GOT3 (cell line): ENCODE results near the gene ACAT2.
"Not testable (repeated sequence)": the region's sequence is repeated elsewhere in the genome, so short reads cannot be mapped to it uniquely, and the experiment has no call there.

Source experiments
- DNase-seq: peaks from one replicate; lab custom pipeline; 2025; ENCODE audit warnings: mixed read lengths; lab: John Stamatoyannopoulos, UW

ACAT2 gene

DNA sequence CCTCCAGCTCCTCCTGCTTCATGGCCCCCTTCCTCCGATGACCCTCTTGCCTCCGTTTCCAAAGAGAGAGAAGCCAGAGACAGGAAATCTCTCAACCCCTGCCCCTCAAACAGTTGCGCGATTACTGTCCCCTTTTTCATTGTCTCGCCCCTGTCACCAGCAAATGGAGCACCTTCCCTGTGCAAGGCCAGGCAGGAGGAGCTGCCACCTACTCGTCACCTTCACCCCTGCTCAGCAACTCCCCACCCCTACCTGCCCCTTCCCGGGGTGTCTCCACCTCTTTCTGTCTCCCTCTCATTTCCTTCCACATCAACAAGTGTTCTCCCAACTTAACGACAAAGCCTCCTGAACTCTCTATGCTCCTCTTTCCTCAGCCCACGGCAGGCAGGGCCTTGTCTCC lies 51.9 kb downstream of the ACAT2 start:
- no peak for DNase-seq

DNA sequence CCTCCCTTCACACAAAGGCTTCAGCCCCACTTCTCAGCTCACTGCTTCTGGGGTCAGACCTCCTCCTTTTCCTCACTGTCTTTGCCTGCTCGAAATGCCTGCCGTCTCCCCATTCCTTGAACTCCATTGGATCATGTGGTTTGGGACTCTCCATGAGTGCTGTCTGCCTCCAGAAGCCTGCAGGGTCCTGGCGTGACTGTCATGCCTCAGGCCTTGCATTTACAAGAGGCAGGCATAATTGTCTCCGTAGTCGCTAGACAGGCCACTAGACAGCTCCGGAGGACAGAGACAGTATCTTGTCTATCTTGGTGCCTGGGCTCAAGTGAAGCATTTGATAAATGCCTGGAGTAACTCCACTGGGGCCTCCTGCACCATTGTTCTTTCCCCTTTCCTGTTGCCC lies 53.6 kb downstream of the ACAT2 start:
- DNase-seq = no peak

DNA sequence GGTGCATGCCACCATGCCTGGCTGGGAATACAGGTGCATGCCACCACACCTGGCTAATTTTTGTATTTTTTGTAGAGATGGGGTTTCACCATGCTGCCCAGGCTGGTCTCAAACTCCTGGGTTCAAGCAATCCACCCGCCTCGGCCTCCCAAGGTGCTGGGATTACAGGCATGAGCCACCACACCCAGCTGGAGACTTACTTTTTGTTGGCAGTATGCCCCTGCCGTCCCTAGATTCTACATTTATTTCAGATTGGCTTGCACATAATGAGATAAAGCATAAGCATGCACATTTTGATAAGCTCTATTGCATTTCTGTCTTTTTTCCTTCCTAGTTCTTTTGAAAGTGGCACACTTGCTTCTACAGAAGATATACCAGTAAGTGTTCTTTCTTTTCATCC lies 54.9 kb downstream of the ACAT2 start:
- DNase-seq = not testable (repeated sequence)

DNA sequence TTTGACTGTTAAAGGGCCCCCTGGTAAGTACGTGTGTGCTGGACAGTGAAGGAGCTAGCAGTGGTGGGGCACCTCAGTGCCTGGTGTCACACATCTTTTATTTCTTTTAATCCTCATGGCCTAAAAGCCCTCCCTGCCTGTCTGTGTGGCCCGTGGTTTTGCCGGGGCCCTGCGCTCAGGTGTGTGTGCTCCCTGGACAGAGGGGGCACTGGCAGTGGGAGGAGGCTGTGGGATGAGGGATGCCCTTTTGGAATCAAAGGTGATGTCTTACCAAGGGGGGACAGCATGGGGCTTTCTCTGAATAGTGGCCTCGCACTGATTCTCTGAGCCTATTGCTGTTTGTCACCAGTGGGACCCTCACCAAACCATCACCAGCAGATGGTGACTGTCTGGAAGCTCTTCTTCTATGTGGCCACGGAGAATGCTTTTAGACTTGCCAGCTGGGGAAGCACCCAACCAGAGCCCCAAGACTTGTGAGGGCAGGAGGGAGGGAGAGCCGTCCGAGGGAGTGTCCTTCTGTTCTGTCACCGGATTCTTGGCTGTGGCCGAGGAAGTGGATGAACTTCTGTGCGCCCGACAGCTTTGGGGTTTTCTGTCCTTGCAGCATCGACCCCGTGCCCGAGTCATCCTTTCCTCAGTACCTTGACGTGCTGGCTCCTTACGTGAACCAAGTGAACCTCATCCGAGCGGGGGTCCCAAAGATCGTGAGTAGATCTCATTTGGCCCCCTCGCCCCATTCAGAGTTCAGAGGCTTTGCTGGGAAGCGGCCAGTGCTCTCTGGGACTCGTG lies 56.3 kb downstream of the ACAT2 start:
- DNase-seq = no peak

GRCh38 chr6:159819098-159819497 lies 57.3 kb downstream of the ACAT2 start:
- no peak for DNase-seq

GRCh38 chr6:159819932-159820640 lies 58.2 kb downstream of the ACAT2 start:
- DNase-seq = no peak

- DNase-seq = no peak
Measured at GRCh38 chr6:159821122-159821521, 59.3 kb downstream of the ACAT2 start.

GRCh38 chr6:159821726-159822125 lies 59.9 kb downstream of the ACAT2 start:
- no peak for DNase-seq

- no peak for DNase-seq
Measured at GRCh38 chr6:159823953-159824352, 62.1 kb downstream of the ACAT2 start.

- not testable (repeated sequence) for DNase-seq
Measured at GRCh38 chr6:159824690-159825089, 62.8 kb downstream of the ACAT2 start.

DNA sequence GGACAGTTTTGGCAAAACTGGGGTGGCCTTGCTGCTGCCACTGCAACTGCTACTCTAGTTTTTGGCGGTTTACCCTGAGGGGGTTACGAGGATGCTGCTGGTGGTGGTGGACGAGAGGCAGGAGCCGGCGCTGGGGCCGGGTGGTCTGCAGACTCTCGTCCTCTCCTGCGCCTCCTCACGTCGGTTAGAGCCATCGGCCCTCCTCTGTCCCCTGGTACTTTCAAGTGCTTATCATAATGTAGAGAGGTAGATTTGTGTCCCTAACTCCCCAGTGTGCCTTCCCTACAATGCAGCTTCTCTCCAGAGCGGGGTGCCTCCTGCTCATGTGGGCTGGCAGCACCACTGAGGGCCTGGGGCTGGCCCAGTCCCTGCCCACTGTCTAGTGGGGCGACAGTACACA lies 64.2 kb downstream of the ACAT2 start:
- DNase-seq = no peak

GRCh38 chr6:159826968-159827647 lies 65.3 kb downstream of the ACAT2 start:
- no peak for DNase-seq

GRCh38 chr6:159828074-159828473 lies 66.2 kb downstream of the ACAT2 start:
- DNase-seq = no peak
